Measurements from ENCODE around the gene HBM.
"Not testable (repeated sequence)": the region's sequence is repeated elsewhere in the genome, so short reads cannot be mapped to it uniquely, and the experiment has no call there.

Gene HBM

GRCh38 chr16:168424-168823, 2.6 kb downstream of the HBM start:
- Histone ChIP-seq H3K4me3 (ENCODE audit: insufficient read depth, low read depth, low read length, poor library complexity, severe bottlenecking) (no peak overlapping the region), H3K36me3 (ENCODE audit: control insufficient read depth, insufficient read depth, low read length) (no peaks in the 10 kb centered on the region), H3K27me3 (replicated peaks; ENCODE audit: control insufficient read depth, insufficient read depth, low read length, poor library complexity, severe bottlenecking) (peaks cover 31% of the 10 kb centered on the region), H3K27ac (ENCODE audit: insufficient read depth, low read length, poor library complexity, severe bottlenecking) (no peak overlapping the region), H3K9me3 (ENCODE audit: control insufficient read depth, low read length) (no peaks in the 10 kb centered on the region), H3K4me1 (ENCODE audit: control insufficient read depth, insufficient read depth, low read length, poor library complexity, severe bottlenecking) (peaks cover 18% of the 10 kb centered on the region)
- DNase-seq, result no peak

- no peak overlapping the region for H3K4me3 ChIP-seq (ENCODE audit: insufficient read depth, low read depth, low read length, poor library complexity, severe bottlenecking)
- no peaks in the 10 kb centered on the region for H3K36me3 ChIP-seq (ENCODE audit: control insufficient read depth, insufficient read depth, low read length)
- H3K27ac ChIP-seq (ENCODE audit: insufficient read depth, low read length, poor library complexity, severe bottlenecking), result no peak overlapping the region
- peaks cover 31% of the 10 kb centered on the region for H3K27me3 ChIP-seq (replicated peaks; ENCODE audit: control insufficient read depth, insufficient read depth, low read length, poor library complexity, severe bottlenecking)
- no peaks in the 10 kb centered on the region for H3K9me3 ChIP-seq (ENCODE audit: control insufficient read depth, low read length)
- peaks cover 18% of the 10 kb centered on the region for H3K4me1 ChIP-seq (ENCODE audit: control insufficient read depth, insufficient read depth, low read length, poor library complexity, severe bottlenecking)
- DNase-seq, result no peak
Measured at GRCh38 chr16:169014-169413, 3.2 kb downstream of the HBM start.

- not testable (repeated sequence) for H3K9me3 ChIP-seq (ENCODE audit: control insufficient read depth, low read length); DNase-seq; H3K27ac ChIP-seq (ENCODE audit: insufficient read depth, low read length, poor library complexity, severe bottlenecking); H3K4me3 ChIP-seq (ENCODE audit: insufficient read depth, low read depth, low read length, poor library complexity, severe bottlenecking); H3K36me3 ChIP-seq (ENCODE audit: control insufficient read depth, insufficient read depth, low read length)
- H3K4me1 ChIP-seq (ENCODE audit: control insufficient read depth, insufficient read depth, low read length, poor library complexity, severe bottlenecking), result peaks cover 15% of the 10 kb centered on the region
- H3K27me3 ChIP-seq (replicated peaks; ENCODE audit: control insufficient read depth, insufficient read depth, low read length, poor library complexity, severe bottlenecking), result peaks cover 35% of the 10 kb centered on the region
Measured at GRCh38 chr16:170088-170507, 4.3 kb downstream of the HBM start.

GRCh38 chr16:170788-171187, 5.0 kb downstream of the HBM start:
- Histone ChIP-seq H3K4me1 (ENCODE audit: control insufficient read depth, insufficient read depth, low read length, poor library complexity, severe bottlenecking) (peaks cover 8% of the 10 kb centered on the region), H3K27me3 (replicated peaks; ENCODE audit: control insufficient read depth, insufficient read depth, low read length, poor library complexity, severe bottlenecking) (peaks cover 33% of the 10 kb centered on the region), H3K27ac (ENCODE audit: insufficient read depth, low read length, poor library complexity, severe bottlenecking) (no peak overlapping the region), H3K4me3 (ENCODE audit: insufficient read depth, low read depth, low read length, poor library complexity, severe bottlenecking) (no peak overlapping the region), H3K9me3 (ENCODE audit: control insufficient read depth, low read length) (no peaks in the 10 kb centered on the region), H3K36me3 (ENCODE audit: control insufficient read depth, insufficient read depth, low read length) (no peaks in the 10 kb centered on the region)
- no peak for DNase-seq

- H3K36me3 ChIP-seq (ENCODE audit: control insufficient read depth, insufficient read depth, low read length); H3K27ac ChIP-seq (ENCODE audit: insufficient read depth, low read length, poor library complexity, severe bottlenecking); H3K4me1 ChIP-seq (ENCODE audit: control insufficient read depth, insufficient read depth, low read length, poor library complexity, severe bottlenecking); DNase-seq; H3K4me3 ChIP-seq (ENCODE audit: insufficient read depth, low read depth, low read length, poor library complexity, severe bottlenecking); H3K9me3 ChIP-seq (ENCODE audit: control insufficient read depth, low read length): not testable (repeated sequence)
- H3K27me3 ChIP-seq (replicated peaks; ENCODE audit: control insufficient read depth, insufficient read depth, low read length, poor library complexity, severe bottlenecking), result peaks cover 22% of the 10 kb centered on the region
Measured at GRCh38 chr16:172374-172941, 6.7 kb downstream of the HBM start, which contains the start of gene HBA2. Gene HBA2, plus strand, starts transcription at chr16:172876. Its CDS starts 37 bp downstream, at chr16:172913.

- not testable (repeated sequence) for H3K9me3 ChIP-seq (ENCODE audit: control insufficient read depth, low read length); H3K27ac ChIP-seq (ENCODE audit: insufficient read depth, low read length, poor library complexity, severe bottlenecking); H3K4me1 ChIP-seq (ENCODE audit: control insufficient read depth, insufficient read depth, low read length, poor library complexity, severe bottlenecking); H3K4me3 ChIP-seq (ENCODE audit: insufficient read depth, low read depth, low read length, poor library complexity, severe bottlenecking); DNase-seq; H3K36me3 ChIP-seq (ENCODE audit: control insufficient read depth, insufficient read depth, low read length)
- H3K27me3 ChIP-seq (replicated peaks; ENCODE audit: control insufficient read depth, insufficient read depth, low read length, poor library complexity, severe bottlenecking), result peaks cover 28% of the 10 kb centered on the region
Measured at GRCh38 chr16:173211-173854, 7.6 kb downstream of the HBM start.

GRCh38 chr16:173928-174769, 8.4 kb downstream of the HBM start:
- H3K4me1 ChIP-seq (ENCODE audit: control insufficient read depth, insufficient read depth, low read length, poor library complexity, severe bottlenecking); DNase-seq; H3K9me3 ChIP-seq (ENCODE audit: control insufficient read depth, low read length); H3K27ac ChIP-seq (ENCODE audit: insufficient read depth, low read length, poor library complexity, severe bottlenecking); H3K36me3 ChIP-seq (ENCODE audit: control insufficient read depth, insufficient read depth, low read length); H3K4me3 ChIP-seq (ENCODE audit: insufficient read depth, low read depth, low read length, poor library complexity, severe bottlenecking): not testable (repeated sequence)
- peaks cover 34% of the 10 kb centered on the region for H3K27me3 ChIP-seq (replicated peaks; ENCODE audit: control insufficient read depth, insufficient read depth, low read length, poor library complexity, severe bottlenecking)

GRCh38 chr16:175011-175949, 9.5 kb downstream of the HBM start:
- Histone ChIP-seq H3K4me1 (ENCODE audit: control insufficient read depth, insufficient read depth, low read length, poor library complexity, severe bottlenecking) (no peaks in the 10 kb centered on the region), H3K27me3 (replicated peaks; ENCODE audit: control insufficient read depth, insufficient read depth, low read length, poor library complexity, severe bottlenecking) (peaks cover 45% of the 10 kb centered on the region), H3K9me3 (ENCODE audit: control insufficient read depth, low read length) (no peaks in the 10 kb centered on the region), H3K27ac (ENCODE audit: insufficient read depth, low read length, poor library complexity, severe bottlenecking) (no peak overlapping the region), H3K4me3 (ENCODE audit: insufficient read depth, low read depth, low read length, poor library complexity, severe bottlenecking) (no peak overlapping the region), H3K36me3 (ENCODE audit: control insufficient read depth, insufficient read depth, low read length) (no peaks in the 10 kb centered on the region)
- DNase-seq, result no peak

GRCh38 chr16:176006-176405, 10.2 kb downstream of the HBM start:
- H3K27me3 ChIP-seq (replicated peaks; ENCODE audit: control insufficient read depth, insufficient read depth, low read length, poor library complexity, severe bottlenecking), result peaks cover 41% of the 10 kb centered on the region
- not testable (repeated sequence) for H3K4me1 ChIP-seq (ENCODE audit: control insufficient read depth, insufficient read depth, low read length, poor library complexity, severe bottlenecking); DNase-seq; H3K9me3 ChIP-seq (ENCODE audit: control insufficient read depth, low read length); H3K36me3 ChIP-seq (ENCODE audit: control insufficient read depth, insufficient read depth, low read length); H3K4me3 ChIP-seq (ENCODE audit: insufficient read depth, low read depth, low read length, poor library complexity, severe bottlenecking); H3K27ac ChIP-seq (ENCODE audit: insufficient read depth, low read length, poor library complexity, severe bottlenecking)
